Peyer's patch (tissue), 4 donors: ENCODE measurements around the gene FNDC3B. TPM values are rescaled to one million over a fixed set of nuclear protein-coding genes. Genes with fewer than 3 reads are reported as not detected.
A peak's percentile ranks its signal among the peaks of the same experiment; 100 is the strongest.

Source experiments
- DNase-seq, 3 donors: peaks; one replicate each; pipeline ENCODE4 v3.0.0-alpha.2; 2017 to 2019
- H3K27ac ChIP-seq, 4 donors: fragments of 200-600 bp; sonication (generic); one replicate each; pipeline ENCODE4 v1.5.1; 2016 to 2019
- H3K27me3 ChIP-seq, 2 donors: fragments of 200-600 bp; sonication (generic); one replicate each; pipeline ENCODE4 v1.5.1; 2019
- H3K36me3 ChIP-seq, 3 donors: fragments of 200-600 bp; sonication (generic); one replicate each; pipeline ENCODE4 v1.5.1; 2016 to 2019
- H3K4me1 ChIP-seq, 4 donors: fragments of 200-600 bp; sonication (generic); one replicate each; pipeline ENCODE4 v1.5.1; 2016 to 2019
- H3K4me3 ChIP-seq, 4 donors: fragments of 200-600 bp; sonication (generic); 1 replicate in 3 of 4; 2 replicates in 1 of 4; pipeline ENCODE4 v1.5.1; 2016 to 2019; ENCODE audit warnings: mild to moderate bottlenecking in 1 of 4
- H3K9me3 ChIP-seq, 4 donors: fragments of 200-600 bp; sonication (generic); one replicate each; pipeline ENCODE4 v1.5.1; 2016 to 2019; ENCODE audit warnings: mild to moderate bottlenecking in 1 of 4
- POLR2A ChIP-seq, 2 donors: fragments of 450-650 bp; IDR thresholded peaks; one replicate each; pipeline ENCODE4 v1.5.1; 2017; ENCODE audit warnings: antibody characterized with exemption in 2 of 2, mild to moderate bottlenecking in 2 of 2, moderate library complexity in 2 of 2
- total RNA-seq, 4 donors: library from RNA; depleted of rRNA; stranded (reverse); fragments of >200 nt; gene quantifications; one replicate each; pipeline ENCODE4 v1.1.0, GENCODE V29; 2016
- TF ChIP-seq, protein P1 (sequence below), 6 experiments: fragments of 450-650 bp in 4 of 6; fragments of 200-600 bp in 2 of 6; sonication (generic) in 1 of 6; IDR thresholded peaks; one replicate each; pipeline ENCODE4 v1.5.1; 2017 to 2019; ENCODE audit warnings: antibody characterized with exemption in 6 of 6, mild to moderate bottlenecking in 3 of 6, moderate library complexity in 1 of 6

Gene FNDC3B
- total RNA-seq, 4 donors from 2014 or later: 28.7 to 74.3 (median 54.6) TPM

DNA sequence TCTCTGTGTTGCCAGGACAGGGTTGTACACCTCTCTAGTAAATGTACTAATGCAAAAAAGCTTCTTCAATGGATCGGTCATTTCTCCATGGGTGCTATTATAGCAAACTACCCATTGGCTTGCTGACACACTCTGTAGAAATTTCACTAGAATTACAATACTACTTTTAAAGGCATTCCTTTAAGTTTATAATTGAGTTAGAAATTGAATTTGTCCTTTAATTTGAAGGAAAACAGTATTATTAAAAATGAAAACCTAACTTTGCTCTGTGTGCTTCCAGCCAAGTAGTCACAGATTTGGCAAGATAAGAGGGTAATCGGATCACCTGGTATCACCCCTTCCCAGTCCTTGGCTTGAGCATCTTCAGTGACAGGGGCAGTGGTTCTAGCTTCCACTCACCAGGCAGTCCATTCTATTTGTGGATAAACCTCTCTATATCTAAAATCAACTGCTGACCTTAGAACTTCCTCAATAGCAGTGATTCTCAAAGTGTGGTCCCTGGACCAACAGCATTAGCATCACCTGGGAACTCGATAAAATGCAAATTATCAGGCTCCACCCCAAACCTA, 315.6 kb downstream of the FNDC3B start:
- Histone ChIP-seq H3K4me1 (peaks cover 0 to 9% (median 0%) of the 10 kb centered on the region in 4 donors), H3K27ac (no peak overlapping the region)

DNA sequence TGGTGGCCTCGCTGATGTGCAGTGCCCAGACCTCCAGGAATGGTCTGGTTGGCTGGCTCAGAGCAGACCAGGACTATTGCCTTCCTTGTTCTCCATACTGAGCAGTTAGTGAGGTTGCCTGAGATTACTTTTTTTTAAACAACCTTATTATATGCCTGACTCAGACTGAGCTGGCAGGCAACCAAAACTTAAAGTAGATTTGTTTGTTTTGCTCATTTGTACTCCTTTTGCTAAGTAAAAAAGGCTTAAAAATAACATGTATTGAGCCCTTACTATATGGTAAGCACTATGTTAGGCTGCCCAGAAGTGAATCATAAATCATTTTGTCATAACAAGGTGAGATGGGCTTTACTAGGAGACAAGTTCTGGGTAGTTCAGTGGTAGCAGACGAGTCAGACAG, 316.5 kb downstream of the FNDC3B start:
- DNase-seq: no peak
- TF ChIP-seq, protein P1, sequence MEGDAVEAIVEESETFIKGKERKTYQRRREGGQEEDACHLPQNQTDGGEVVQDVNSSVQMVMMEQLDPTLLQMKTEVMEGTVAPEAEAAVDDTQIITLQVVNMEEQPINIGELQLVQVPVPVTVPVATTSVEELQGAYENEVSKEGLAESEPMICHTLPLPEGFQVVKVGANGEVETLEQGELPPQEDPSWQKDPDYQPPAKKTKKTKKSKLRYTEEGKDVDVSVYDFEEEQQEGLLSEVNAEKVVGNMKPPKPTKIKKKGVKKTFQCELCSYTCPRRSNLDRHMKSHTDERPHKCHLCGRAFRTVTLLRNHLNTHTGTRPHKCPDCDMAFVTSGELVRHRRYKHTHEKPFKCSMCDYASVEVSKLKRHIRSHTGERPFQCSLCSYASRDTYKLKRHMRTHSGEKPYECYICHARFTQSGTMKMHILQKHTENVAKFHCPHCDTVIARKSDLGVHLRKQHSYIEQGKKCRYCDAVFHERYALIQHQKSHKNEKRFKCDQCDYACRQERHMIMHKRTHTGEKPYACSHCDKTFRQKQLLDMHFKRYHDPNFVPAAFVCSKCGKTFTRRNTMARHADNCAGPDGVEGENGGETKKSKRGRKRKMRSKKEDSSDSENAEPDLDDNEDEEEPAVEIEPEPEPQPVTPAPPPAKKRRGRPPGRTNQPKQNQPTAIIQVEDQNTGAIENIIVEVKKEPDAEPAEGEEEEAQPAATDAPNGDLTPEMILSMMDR (IDR thresholded peaks at IDR 0.05): no peak
- H3K27ac ChIP-seq: no peak overlapping the region
- no peaks in the 10 kb centered on the region for H3K27me3 ChIP-seq
- no peak overlapping the region for H3K4me3 ChIP-seq
- H3K36me3 ChIP-seq: peaks cover 0 to 34% (median 0%) of the 10 kb centered on the region in 3 donors
- H3K9me3 ChIP-seq: no peaks in the 10 kb centered on the region
- H3K4me1 ChIP-seq: peaks cover 0 to 9% (median 0%) of the 10 kb centered on the region in 4 donors

More for the DNA sequence above, 315.6 kb downstream of the FNDC3B start:
- Histone ChIP-seq H3K9me3 (no peaks in the 10 kb centered on the region), H3K27me3 (no peaks in the 10 kb centered on the region), H3K36me3 (peaks cover 0 to 37% (median 0%) of the 10 kb centered on the region in 3 donors), H3K4me3 (no peak overlapping the region)
- no peak for DNase-seq
- TF ChIP-seq, protein P1 (IDR thresholded peaks at IDR 0.05): no peak
- TF ChIP-seq POLR2A (IDR thresholded peaks at IDR 0.05): no peak

DNA sequence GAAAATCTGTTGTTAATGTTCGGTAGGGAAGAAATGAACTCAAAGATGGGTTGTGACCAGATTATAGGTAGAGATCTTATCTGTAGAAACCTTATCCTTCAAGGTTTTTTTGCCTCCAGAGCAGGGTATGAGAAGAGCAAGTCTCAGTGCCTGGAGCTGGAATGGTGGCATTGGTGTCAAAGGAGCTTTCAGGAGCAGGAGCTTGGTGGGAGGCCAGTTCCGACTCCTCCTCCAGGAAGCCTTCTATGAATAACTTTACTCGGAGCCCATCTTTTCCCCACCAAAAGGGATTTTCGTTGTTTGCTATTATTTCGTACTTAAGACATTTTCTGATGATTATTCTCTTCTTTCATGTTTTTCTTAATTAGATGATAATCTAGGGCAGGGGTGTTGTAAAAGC, 317.0 kb downstream of the FNDC3B start:
- no peaks in the 10 kb centered on the region for H3K9me3 ChIP-seq
- DNase-seq: no peak
- H3K4me3 ChIP-seq: no peak overlapping the region
- peaks cover 0 to 40% (median 0%) of the 10 kb centered on the region in 3 donors for H3K36me3 ChIP-seq
- peaks cover 0 to 9% (median 0%) of the 10 kb centered on the region in 4 donors for H3K4me1 ChIP-seq
- H3K27me3 ChIP-seq: no peaks in the 10 kb centered on the region
- no peak overlapping the region for H3K27ac ChIP-seq
- TF ChIP-seq POLR2A (IDR thresholded peaks at IDR 0.05): no peak
- TF ChIP-seq, protein P1 (IDR thresholded peaks at IDR 0.05): no peak

DNA sequence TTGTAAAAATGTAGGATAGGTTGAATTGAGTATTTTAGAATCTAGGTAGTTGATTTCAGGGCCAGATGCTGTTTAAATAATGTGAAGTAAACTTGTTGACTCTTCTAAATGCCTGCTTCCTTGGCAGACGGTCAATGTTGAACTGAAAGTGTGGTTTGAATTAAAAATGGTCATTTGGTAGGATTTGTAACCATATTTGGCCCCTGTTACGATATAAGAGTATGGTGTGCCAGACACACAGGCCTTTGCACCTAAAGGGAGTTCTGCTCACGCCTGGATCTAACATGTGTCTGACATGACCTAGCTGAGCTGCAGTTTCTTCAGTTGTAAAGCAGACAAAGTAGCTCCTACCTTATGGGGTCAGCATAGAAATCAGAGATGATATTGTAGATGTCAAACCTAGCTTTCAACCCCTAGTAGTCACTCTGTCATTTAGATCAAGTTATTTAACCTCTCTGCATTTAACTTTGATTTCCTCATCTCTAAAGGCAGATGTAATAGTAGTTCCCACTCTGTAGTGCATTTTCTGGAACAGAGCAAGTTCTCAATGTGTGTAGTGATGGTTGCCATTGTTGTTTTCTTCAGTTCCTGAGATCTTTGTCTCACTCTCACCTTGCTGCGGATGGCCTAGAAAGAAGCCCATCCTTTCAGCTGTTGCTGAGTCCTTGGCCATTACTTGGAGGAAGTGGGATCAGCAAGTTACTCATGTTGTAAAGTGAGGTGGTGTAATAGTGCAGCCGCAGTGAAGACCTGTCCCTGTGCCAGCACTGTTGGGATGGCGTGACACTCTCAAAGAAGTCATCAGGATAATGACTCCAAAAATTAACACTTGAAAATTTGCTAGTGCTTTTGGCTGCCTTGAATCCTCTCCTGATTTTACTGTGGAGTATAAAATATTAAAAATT, 318.7 kb downstream of the FNDC3B start:
- DNase-seq: no peak

DNA sequence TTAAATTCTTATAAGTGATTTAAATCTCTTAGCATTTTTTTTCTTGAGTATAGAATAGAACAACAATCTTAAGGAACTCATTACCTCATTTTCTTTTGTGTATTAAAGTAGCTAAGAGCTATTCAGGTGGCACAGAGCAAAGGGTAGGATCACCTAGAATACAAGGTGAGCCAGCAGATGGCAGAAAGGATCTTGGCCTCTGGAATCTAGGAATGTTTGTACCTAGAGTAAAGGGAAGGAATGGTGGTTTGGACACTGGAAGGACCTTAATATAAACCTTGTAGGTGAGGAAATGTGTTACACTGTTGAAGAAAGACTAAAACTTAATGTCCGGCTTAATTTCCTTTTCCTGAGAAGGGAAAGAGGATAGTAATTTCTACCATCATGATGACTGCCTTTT, 319.9 kb downstream of the FNDC3B start:
- no peak overlapping the region for H3K27ac ChIP-seq
- peaks cover 0 to 9% (median 0%) of the 10 kb centered on the region in 4 donors for H3K4me1 ChIP-seq
- DNase-seq: no peak
- H3K36me3 ChIP-seq: peaks cover 0 to 41% (median 0%) of the 10 kb centered on the region in 3 donors
- H3K4me3 ChIP-seq: no peak overlapping the region
- no peaks in the 10 kb centered on the region for H3K27me3 ChIP-seq
- H3K9me3 ChIP-seq: no peaks in the 10 kb centered on the region
- TF ChIP-seq, protein P1 (IDR thresholded peaks at IDR 0.05): peak in 1 of 6 experiments; percentile 8
- no peak for TF ChIP-seq POLR2A (IDR thresholded peaks at IDR 0.05)

More for the DNA sequence above, 318.7 kb downstream of the FNDC3B start:
- no peaks in the 10 kb centered on the region for H3K9me3 ChIP-seq
- H3K36me3 ChIP-seq: peaks cover 0 to 38% (median 0%) of the 10 kb centered on the region in 3 donors
- no peaks in the 10 kb centered on the region for H3K27me3 ChIP-seq
- peaks cover 0 to 9% (median 0%) of the 10 kb centered on the region in 4 donors for H3K4me1 ChIP-seq
- H3K27ac ChIP-seq: no peak overlapping the region
- no peak overlapping the region for H3K4me3 ChIP-seq
- no peak for TF ChIP-seq POLR2A (IDR thresholded peaks at IDR 0.05)
- TF ChIP-seq, protein P1 (IDR thresholded peaks at IDR 0.05): no peak
